HG02623 (cell line): ENCODE results near the gene CLIC3.

Source experiments
- ATAC-seq: cut with Tn5 transposase; IDR thresholded peaks from one replicate; pipeline ENCODE4 v1.9.1; 2021; ENCODE audit warnings: moderate library complexity; ENCODE audit not compliant: unreplicated experiment

CLIC3 gene

GRCh38 chr9:137031904-137032640 lies 35.7 kb upstream of the CLIC3 start, which contains the start of gene FUT7:
Gene FUT7 (minus strand): TSS chr9:137032088. CDS start chr9:137031991, 97 bp downstream.
- ATAC-seq, result no peak

- ATAC-seq, result no peak
These were observed 34.5 kb upstream of the CLIC3 start for GRCh38 chr9:137030538-137031527.

GRCh38 chr9:137030006-137030405 lies 33.6 kb upstream of the CLIC3 start:
- no peak for ATAC-seq

- no peak for ATAC-seq
These were observed 32.9 kb upstream of the CLIC3 start for GRCh38 chr9:137029058-137029936.

GRCh38 chr9:137028263-137029057 lies 32.1 kb upstream of the CLIC3 start:
- ATAC-seq, result no peak

GRCh38 chr9:137027369-137028262 lies 31.2 kb upstream of the CLIC3 start, which contains the start of gene ABCA2:
Gene ABCA2 (minus strand): TSS chr9:137028237. CDS start chr9:137028140, 97 bp downstream.
- ATAC-seq, result no peak

- no peak for ATAC-seq
These were observed 30.5 kb upstream of the CLIC3 start for GRCh38 chr9:137026828-137027227.

- no peak for ATAC-seq
These were observed 30.0 kb upstream of the CLIC3 start for GRCh38 chr9:137026384-137026783.

- no peak for ATAC-seq
These were observed 29.2 kb upstream of the CLIC3 start for GRCh38 chr9:137025517-137025966.

- no peak for ATAC-seq
These were observed 27.2 kb upstream of the CLIC3 start for GRCh38 chr9:137023583-137023991.

GRCh38 chr9:137023157-137023556 lies 26.8 kb upstream of the CLIC3 start:
- ATAC-seq, result no peak

GRCh38 chr9:137022662-137023008 lies 26.3 kb upstream of the CLIC3 start:
- ATAC-seq, result no peak

- ATAC-seq, result no peak
These were observed 25.8 kb upstream of the CLIC3 start for GRCh38 chr9:137021979-137022661.

GRCh38 chr9:137021568-137021978 lies 25.2 kb upstream of the CLIC3 start:
- no peak for ATAC-seq

- ATAC-seq, result no peak
These were observed 24.6 kb upstream of the CLIC3 start for GRCh38 chr9:137020771-137021567.

GRCh38 chr9:137019891-137020683 lies 23.7 kb upstream of the CLIC3 start:
- no peak for ATAC-seq
